ENCODE measurements around the gene KCNJ8. TPM values are rescaled to one million over a fixed set of nuclear protein-coding genes. Genes with fewer than 3 reads are reported as not detected.
"Not testable (repeated sequence)": the region's sequence is repeated elsewhere in the genome, so short reads cannot be mapped to it uniquely, and the experiment has no call there.

Gene KCNJ8
- 1.1 TPM in 1 of 2 replicates, not detected in the other for total RNA-seq (2014; rRNA removed; shearing (Covaris generic))

DNA sequence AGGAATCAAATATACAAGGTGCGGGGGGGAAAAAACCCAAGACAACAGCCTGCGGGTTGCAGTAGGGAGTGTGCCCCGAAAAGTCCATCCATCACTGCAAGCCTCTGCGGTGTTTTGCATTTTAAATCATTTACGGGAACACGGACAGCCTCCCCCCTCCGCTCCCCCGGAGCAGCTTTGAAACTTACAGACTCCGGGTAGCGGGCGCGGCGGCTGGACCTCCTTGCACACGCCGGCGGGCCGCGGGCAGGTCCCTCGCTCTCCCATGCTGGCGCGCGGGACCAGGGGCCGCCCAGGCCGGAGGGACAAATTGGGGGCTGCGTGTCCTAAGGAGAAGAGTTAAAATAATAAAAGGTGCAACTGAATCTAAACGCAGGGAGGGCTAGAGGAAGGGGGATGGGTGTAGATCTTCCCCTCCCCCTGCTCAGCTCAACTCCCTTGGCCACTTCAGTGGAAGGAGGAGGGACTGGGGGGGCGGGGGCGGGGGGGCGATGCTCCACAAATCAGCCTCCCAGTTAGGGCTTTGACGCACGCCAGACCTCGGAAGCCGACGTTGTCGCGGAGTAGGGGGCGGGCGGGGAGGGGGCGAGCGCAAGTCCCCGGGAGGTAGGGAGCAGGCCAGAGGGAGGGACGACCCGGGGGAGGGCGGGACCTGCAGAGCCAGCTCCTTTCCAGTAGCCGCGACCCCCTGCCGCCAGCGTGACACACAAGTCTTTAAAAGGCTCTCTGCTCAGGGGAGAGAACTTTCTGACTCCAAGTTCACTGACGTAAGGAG, at the start of gene KCNJ8:
TSS of gene KCNJ8 (minus strand) at position 349 of the 775 bp plus-strand sequence. CDS start 1,090 bp downstream, outside the sequence.
- DNase-seq (ENCODE audit: low read depth): peak; percentile 22

GRCh38 chr12:21823581-21823980, 49.1 kb upstream of the KCNJ8 start:
- DNase-seq (ENCODE audit: low read depth): no peak

- no peak for DNase-seq (ENCODE audit: low read depth)
These were observed 45.2 kb upstream of the KCNJ8 start for GRCh38 chr12:21819678-21820077.

DNA sequence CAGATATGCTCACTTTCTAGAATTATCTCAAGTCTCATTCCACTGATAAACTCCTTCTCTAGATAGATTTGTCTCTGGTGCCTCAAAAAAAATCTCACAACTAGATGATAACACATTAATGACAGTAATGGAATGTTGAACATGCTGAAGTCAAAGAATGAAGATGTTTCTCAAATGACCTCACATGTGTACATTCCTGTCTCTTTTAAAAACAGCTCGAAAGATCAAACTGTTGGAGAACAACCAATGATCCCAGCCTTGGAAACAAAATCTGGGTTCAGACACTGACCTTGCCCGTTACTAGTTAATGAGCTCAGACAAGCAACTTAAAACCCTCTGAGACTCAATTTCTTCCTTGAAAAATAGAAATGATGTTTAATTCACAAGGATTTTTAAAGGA, 44.7 kb upstream of the KCNJ8 start:
- DNase-seq (ENCODE audit: low read depth): no peak

DNA sequence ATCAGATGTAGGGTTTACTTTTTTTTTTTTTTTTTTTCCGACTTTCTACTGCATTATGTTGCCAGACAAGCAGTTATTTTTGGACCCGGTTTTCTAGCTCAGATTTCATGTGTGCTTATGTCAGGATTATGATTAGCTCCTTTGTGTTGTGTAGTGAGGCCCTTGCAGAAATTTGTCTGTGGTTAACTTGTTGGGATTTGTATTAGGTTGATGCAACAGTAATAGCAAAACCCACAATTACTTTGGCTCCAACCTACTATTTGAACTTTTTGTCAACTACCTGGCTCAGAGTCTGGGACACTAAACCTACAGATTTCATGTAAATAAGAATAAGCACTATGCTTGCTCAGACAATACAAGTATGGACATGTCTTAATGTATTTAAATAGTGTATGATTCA, 44.1 kb upstream of the KCNJ8 start:
- DNase-seq (ENCODE audit: low read depth): no peak

DNA sequence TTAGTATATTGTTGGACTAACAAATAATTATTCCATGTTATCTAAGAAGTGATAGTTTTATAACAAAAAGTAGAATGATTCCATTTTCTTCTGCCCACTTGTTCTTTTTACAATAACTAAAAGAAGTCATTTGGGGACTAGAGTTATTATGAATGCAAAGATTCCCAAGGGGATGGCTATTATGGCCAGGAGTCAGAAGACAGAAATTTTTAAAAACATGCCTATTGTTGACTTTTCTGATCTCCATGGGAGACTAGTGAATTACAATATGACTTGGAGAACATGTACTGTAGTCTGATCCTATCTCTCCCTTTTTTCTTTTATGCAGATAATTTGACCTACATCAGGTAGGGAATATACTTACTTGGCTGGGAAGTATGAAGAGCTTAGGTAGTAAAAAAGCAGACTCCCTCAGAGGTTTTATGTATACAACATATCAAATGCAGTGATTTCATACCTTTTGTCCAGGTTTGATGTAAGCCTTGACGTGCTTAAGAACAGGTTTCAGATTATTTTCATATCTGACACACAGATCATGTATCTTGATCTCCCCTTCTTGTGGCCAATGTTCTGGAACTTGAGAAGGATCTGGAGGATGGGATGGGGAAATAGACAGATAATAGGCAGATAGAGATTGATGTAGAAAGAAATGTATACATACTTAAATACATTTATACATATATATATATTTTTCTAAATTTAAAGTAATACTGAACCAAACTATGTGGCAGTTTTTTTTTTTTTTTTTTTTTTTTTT, 41.0 kb upstream of the KCNJ8 start:
- no peak for DNase-seq (ENCODE audit: low read depth)

GRCh38 chr12:21814814-21815213, 40.3 kb upstream of the KCNJ8 start:
- DNase-seq (ENCODE audit: low read depth): no peak

- DNase-seq (ENCODE audit: low read depth): no peak
These were observed 39.8 kb upstream of the KCNJ8 start for GRCh38 chr12:21814327-21814726.

GRCh38 chr12:21813751-21814150, 39.2 kb upstream of the KCNJ8 start:
- no peak for DNase-seq (ENCODE audit: low read depth)

- no peak for DNase-seq (ENCODE audit: low read depth)
These were observed 38.6 kb upstream of the KCNJ8 start for GRCh38 chr12:21813125-21813524.

GRCh38 chr12:21812340-21812739, 37.8 kb upstream of the KCNJ8 start:
- not testable (repeated sequence) for DNase-seq (ENCODE audit: low read depth)

GRCh38 chr12:21809100-21809499, 34.6 kb upstream of the KCNJ8 start:
- no peak for DNase-seq (ENCODE audit: low read depth)

DNA sequence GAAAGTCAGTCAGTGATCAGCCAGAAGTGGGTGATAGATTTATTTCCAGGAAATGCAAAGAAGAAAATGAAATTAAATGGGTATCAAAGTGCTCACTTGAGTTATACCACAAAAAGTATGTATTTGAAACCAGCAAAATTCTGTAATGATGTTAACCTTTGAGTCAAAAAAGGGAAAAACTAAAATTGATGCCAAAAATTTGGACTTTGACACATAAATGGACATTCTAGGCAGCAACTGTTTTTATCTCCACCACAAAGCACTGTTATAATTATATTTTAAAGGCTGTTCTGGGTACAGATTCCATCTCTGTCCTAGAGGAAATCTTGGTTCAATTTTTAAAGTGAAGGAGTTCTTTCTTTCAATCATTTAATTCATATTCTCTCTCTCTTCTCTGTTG, 31.7 kb upstream of the KCNJ8 start:
- DNase-seq (ENCODE audit: low read depth): no peak

- DNase-seq (ENCODE audit: low read depth): no peak
These were observed 27.2 kb upstream of the KCNJ8 start for GRCh38 chr12:21801522-21802288.

GRCh38 chr12:21800011-21800410, 25.5 kb upstream of the KCNJ8 start:
- DNase-seq (ENCODE audit: low read depth): no peak

GRCh38 chr12:21797539-21797938, 23.0 kb upstream of the KCNJ8 start:
- no peak for DNase-seq (ENCODE audit: low read depth)

DNA sequence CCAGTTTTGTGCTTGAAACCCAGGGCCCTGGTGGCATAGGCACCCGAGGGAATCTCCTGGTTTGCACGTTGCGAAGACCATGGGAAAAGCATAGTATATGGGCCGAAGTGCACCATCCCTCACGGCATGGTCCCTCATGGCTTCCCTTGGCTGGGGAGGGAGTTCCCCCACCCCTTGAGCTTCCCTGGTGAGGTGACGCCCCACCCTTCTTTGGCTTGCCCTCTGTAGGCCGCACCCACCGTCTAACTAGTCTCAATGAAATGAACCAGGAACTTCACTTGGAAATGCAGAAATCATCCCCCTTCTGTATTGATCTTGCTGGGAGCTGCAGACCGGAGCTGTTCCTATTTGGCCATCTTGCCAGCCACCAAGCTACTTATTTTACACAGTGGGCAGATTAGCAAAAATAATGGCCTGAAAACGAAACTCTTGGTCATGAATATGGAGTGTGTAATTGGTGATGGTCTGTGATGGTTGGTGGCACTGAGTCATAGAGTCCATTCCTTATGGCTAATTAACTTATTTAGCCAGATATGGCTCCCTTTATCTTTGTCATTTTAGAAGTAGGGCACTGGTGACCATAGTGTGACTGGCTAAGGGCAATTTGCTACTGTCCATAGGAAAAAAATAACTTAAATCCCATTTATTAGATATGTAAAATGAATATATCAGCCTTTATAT, 21.3 kb upstream of the KCNJ8 start:
- DNase-seq (ENCODE audit: low read depth): no peak

- not testable (repeated sequence) for DNase-seq (ENCODE audit: low read depth)
These were observed 20.5 kb upstream of the KCNJ8 start for GRCh38 chr12:21794807-21795595.

DNA sequence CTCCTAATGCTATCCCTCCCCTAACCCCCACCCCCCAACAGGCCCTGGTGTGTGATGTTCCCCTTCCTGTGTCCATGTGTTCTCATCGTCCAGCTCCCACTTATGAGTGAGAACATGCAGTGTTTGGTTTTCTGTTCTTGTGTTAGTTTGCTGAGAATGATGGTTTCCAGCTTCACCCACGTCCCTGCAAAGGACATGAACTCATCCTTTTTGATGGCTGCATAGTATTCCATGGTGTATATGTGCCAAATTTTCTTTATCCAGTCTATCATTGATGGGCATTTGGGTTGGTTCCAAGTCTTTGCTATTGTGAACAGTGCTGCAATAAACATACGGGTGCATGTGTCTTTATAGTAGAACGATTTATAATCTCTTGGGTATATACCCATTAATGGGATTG, 15.2 kb upstream of the KCNJ8 start:
- DNase-seq (ENCODE audit: low read depth): not testable (repeated sequence)

- DNase-seq (ENCODE audit: low read depth): no peak
These were observed 13.8 kb upstream of the KCNJ8 start for GRCh38 chr12:21788089-21788983.

Measured in Daoy (cell line).